ENCODE data around the gene PLD4.

DNA sequence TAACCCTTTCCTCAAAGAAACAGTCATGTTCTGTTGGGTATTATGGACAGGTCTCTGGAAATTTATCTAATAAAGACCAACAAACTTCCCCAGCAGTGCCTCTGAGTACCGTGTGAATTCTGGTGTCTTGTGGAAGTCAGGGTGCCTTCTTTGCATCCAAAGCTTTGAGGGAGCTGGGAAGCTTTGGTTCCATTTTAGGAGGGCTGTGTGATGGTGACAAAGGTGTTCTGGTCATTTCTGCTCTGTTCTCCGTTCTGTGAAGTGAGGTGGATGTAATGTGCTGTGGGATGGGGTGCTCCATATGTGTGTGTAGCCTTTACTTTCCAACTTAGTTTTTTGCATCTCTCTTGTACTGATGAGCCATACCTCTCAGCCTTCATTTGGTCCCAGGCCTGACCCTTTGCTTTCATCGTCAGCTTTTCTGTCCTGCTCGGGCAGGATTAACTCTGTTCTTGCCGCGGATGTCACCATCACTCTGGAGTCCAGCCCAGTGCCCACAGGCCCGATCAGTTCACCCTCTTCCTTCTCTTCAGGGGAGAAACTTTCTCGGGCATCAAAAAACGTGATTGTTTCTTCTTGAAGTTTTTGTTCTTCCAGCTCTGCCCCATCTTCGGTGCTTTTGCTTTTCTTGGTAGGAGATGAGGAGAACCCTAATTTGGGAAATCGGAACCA lies 13.2 kb downstream of the PLD4 start:
- no peak for TF ChIP-seq POLR2A (IDR thresholded peaks at IDR 0.05; ENCODE audit: low read length)
- TF ChIP-seq GATA1 (IDR thresholded peaks at IDR 0.05; ENCODE audit: low read depth, low read length): no peak

All from erythroblast (primary cell).